Astrocyte (in vitro differentiated cells and primary cell): ENCODE results near the gene ANKRD23. TPM values are rescaled to one million over a fixed set of nuclear protein-coding genes. Genes with fewer than 3 reads are reported as not detected.
A peak's percentile ranks its signal among the peaks of the same experiment; 100 is the strongest.

Experiments used
- DNase-seq: peaks from one replicate; pipeline ENCODE4 v3.0.0-alpha.2; 2010; ENCODE audit warnings: low read depth
- FAIRE-seq: peaks from 2 replicates; lab custom pipeline; 2011; peaks lifted over from hg19 to GRCh38; lab: Jason Lieb, UNC
- H2AFZ ChIP-seq: 2 replicates; pipeline ENCODE4 v1.6.0; 2012; ENCODE audit warnings: low read depth, low read length, inconsistent platforms
- H3K27ac ChIP-seq: 2 replicates; pipeline ENCODE4 v1.5.1; 2011; ENCODE audit warnings: low read depth, low read length, inconsistent platforms
- H3K27me3 ChIP-seq: 2 replicates; pipeline ENCODE4 v1.6.0; 2011; ENCODE audit warnings: low read length, inconsistent platforms; ENCODE audit not compliant: insufficient read depth
- H3K36me3 ChIP-seq: 2 replicates; pipeline ENCODE4 v1.5.1; 2011; ENCODE audit warnings: low read length, inconsistent platforms; ENCODE audit not compliant: insufficient read depth
- H3K4me1 ChIP-seq: 2 replicates; pipeline ENCODE4 v1.5.1; 2011; ENCODE audit warnings: low read length, inconsistent platforms; ENCODE audit not compliant: insufficient read depth
- H3K4me2 ChIP-seq: 2 replicates; pipeline ENCODE4 v1.6.0; 2012; ENCODE audit warnings: low read length, inconsistent platforms
- H3K4me3 ChIP-seq: 2 replicates; pipeline ENCODE4 v1.5.1; 2011; ENCODE audit warnings: low read depth, mild to moderate bottlenecking, low read length, inconsistent platforms; ENCODE audit not compliant: insufficient read depth
- H3K79me2 ChIP-seq: 2 replicates; pipeline ENCODE4 v1.6.0; 2012; ENCODE audit warnings: mild to moderate bottlenecking, low read length, inconsistent platforms; ENCODE audit not compliant: insufficient read depth
- H3K9ac ChIP-seq: 2 replicates; pipeline ENCODE4 v1.6.0; 2012; ENCODE audit warnings: mild to moderate bottlenecking, low read length, inconsistent platforms
- H3K9me3 ChIP-seq: 2 replicates; pipeline ENCODE4 v1.5.1; 2012; ENCODE audit warnings: low read depth, mild to moderate bottlenecking, low read length, inconsistent platforms; ENCODE audit not compliant: insufficient read depth
- H4K20me1 ChIP-seq: 2 replicates; pipeline ENCODE4 v1.6.0; 2012; ENCODE audit warnings: low read length, inconsistent platforms; ENCODE audit not compliant: insufficient read depth
- H3K27ac Mint-ChIP-seq: one replicate; pipeline ENCODE4 v1.8.0; 2021; ENCODE audit warnings: mild to moderate bottlenecking, mixed read lengths; ENCODE audit not compliant: unreplicated experiment
- H3K27me3 Mint-ChIP-seq: one replicate; pipeline ENCODE4 v1.8.0; 2021; ENCODE audit warnings: low read depth, mixed read lengths; ENCODE audit not compliant: unreplicated experiment
- H3K36me3 Mint-ChIP-seq: one replicate; pipeline ENCODE4 v1.8.0; 2021; ENCODE audit warnings: low read depth, mixed read lengths; ENCODE audit not compliant: unreplicated experiment
- H3K4me1 Mint-ChIP-seq: one replicate; pipeline ENCODE4 v1.8.0; 2021; ENCODE audit warnings: low read depth, mixed read lengths; ENCODE audit not compliant: unreplicated experiment
- H3K4me3 Mint-ChIP-seq: one replicate; pipeline ENCODE4 v1.8.0; 2021; ENCODE audit warnings: mild to moderate bottlenecking, moderate library complexity, mixed read lengths; ENCODE audit not compliant: unreplicated experiment
- H3K9me3 Mint-ChIP-seq: one replicate; pipeline ENCODE4 v1.8.0; 2021; ENCODE audit warnings: mild to moderate bottlenecking, mixed read lengths; ENCODE audit not compliant: unreplicated experiment
- EZH2 ChIP-seq: IDR thresholded peaks from 2 replicates; pipeline ENCODE4 v1.6.1; 2012; ENCODE audit warnings: mild to moderate bottlenecking, low read length, inconsistent platforms; ENCODE audit not compliant: insufficient read depth
- total RNA-seq: library from RNA; stranded (reverse); gene quantifications from 2 replicates; pipeline ENCODE4 v1.2.1, GENCODE V29; 2021
- TF ChIP-seq, protein P1 (sequence below): IDR thresholded peaks from 2 replicates; pipeline ENCODE4 v1.5.1; 2011; ENCODE audit warnings: low read depth, mild to moderate bottlenecking, inconsistent platforms, low read length, moderate library complexity; ENCODE audit not compliant: insufficient read depth

ANKRD23 gene
- total RNA-seq, 1 donor from 2014 or later = 2.5 TPM

DNA sequence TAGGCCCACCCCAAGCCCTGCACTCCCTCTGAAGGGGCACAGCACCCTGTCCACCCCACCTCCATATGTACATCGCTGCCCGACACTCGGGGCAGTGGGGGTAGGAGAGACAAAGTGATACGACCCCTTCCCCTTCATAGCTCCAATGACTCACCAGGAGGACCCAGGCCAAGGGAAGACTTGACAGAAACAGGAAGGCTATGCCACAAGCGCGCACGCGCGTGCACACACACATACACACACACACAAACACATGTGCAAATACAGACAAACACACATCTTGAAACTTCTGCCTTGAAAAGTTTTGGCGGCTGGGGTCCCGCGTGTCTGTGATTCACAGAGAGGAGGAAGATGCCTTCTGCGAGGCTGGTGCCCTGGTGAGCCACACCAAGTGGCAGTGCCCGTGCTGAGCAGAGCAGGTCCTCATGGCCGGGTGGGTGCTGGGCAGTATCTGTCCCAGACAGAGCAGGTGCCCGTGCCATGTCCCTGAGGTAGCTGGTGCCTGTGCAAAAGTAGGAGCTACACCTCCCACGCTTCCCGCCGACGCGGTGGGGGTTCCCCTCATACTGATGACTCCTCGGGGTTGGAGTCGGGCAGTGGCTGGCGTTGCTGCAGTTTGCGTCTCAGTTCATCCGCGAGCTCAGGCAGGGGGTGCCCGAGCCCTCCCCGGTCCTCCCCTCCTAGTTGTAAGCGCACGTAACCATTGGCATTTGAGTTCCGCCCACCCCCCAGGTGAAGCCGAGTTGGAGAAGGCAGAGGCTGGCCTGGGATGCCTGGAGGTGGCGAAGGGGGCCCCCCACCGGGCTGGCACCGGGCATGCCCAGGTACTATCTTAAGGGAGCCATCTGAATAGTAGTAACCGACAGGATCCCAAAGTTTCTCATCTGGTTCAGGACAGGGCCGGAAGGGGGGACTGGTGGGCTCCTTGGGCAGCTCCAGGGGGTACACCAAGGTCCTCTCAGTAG lies 16.5 kb upstream of the ANKRD23 start:
- H3K27ac ChIP-seq = no peak overlapping the region
- FAIRE-seq (no peak), DNase-seq (no peak)
- H3K36me3 ChIP-seq = peaks cover 24% of the 10 kb centered on the region
- H4K20me1 ChIP-seq = peaks cover 61% of the 10 kb centered on the region
- H3K27ac Mint-ChIP-seq = no peak overlapping the region
- no peaks in the 10 kb centered on the region for H3K27me3 Mint-ChIP-seq
- H3K4me1 ChIP-seq = peaks cover 19% of the 10 kb centered on the region
- no peak overlapping the region for H2AFZ ChIP-seq
- H3K79me2 ChIP-seq = peaks cover 32% of the 10 kb centered on the region
- no peak for TF ChIP-seq EZH2
- TF ChIP-seq, protein P1, sequence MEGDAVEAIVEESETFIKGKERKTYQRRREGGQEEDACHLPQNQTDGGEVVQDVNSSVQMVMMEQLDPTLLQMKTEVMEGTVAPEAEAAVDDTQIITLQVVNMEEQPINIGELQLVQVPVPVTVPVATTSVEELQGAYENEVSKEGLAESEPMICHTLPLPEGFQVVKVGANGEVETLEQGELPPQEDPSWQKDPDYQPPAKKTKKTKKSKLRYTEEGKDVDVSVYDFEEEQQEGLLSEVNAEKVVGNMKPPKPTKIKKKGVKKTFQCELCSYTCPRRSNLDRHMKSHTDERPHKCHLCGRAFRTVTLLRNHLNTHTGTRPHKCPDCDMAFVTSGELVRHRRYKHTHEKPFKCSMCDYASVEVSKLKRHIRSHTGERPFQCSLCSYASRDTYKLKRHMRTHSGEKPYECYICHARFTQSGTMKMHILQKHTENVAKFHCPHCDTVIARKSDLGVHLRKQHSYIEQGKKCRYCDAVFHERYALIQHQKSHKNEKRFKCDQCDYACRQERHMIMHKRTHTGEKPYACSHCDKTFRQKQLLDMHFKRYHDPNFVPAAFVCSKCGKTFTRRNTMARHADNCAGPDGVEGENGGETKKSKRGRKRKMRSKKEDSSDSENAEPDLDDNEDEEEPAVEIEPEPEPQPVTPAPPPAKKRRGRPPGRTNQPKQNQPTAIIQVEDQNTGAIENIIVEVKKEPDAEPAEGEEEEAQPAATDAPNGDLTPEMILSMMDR = no peak
- H3K9me3 ChIP-seq = no peaks in the 10 kb centered on the region
- H3K4me3 Mint-ChIP-seq = no peak overlapping the region
- H3K9me3 Mint-ChIP-seq = no peaks in the 10 kb centered on the region
- peaks cover 8% of the 10 kb centered on the region for H3K36me3 Mint-ChIP-seq
- no peak overlapping the region for H3K4me3 ChIP-seq
- peaks cover 8% of the 10 kb centered on the region for H3K4me1 Mint-ChIP-seq
- no peak overlapping the region for H3K9ac ChIP-seq
- H3K4me2 ChIP-seq = no peak overlapping the region
- H3K27me3 ChIP-seq = no peaks in the 10 kb centered on the region

DNA sequence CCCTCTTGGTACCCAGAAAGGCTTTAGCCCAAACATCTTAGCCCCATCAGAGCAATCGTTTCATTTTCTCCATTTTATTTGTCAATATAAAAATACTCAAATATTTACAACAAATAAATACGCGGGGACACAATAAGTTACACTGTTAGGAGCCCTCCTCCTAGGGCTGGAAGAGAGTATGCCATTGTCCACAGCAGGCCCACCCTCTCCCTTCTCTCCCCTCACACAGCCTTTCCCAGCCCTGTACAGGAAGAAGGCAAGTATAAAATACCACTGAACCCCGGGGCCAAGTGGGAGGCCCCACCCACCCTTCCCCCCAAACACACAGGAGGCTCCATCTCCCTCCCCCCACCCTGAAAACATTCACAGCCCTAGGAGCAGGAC lies 15.9 kb upstream of the ANKRD23 start:
- H3K36me3 ChIP-seq = peaks cover 19% of the 10 kb centered on the region
- H3K27me3 ChIP-seq = no peaks in the 10 kb centered on the region
- Mint-ChIP-seq H3K4me1 (peaks cover 8% of the 10 kb centered on the region), H3K4me3 (peak overlapping the region; percentile 68), H3K27me3 (no peaks in the 10 kb centered on the region), H3K27ac (no peak overlapping the region), H3K36me3 (peaks cover 8% of the 10 kb centered on the region), H3K9me3 (no peaks in the 10 kb centered on the region)
- peaks cover 19% of the 10 kb centered on the region for H3K4me1 ChIP-seq
- FAIRE-seq = no peak
- no peak overlapping the region for H3K4me2 ChIP-seq
- no peak overlapping the region for H3K9ac ChIP-seq
- H3K27ac ChIP-seq = no peak overlapping the region
- peaks cover 59% of the 10 kb centered on the region for H4K20me1 ChIP-seq
- no peaks in the 10 kb centered on the region for H3K9me3 ChIP-seq
- H3K4me3 ChIP-seq = no peak overlapping the region
- peaks cover 30% of the 10 kb centered on the region for H3K79me2 ChIP-seq
- TF ChIP-seq EZH2 = no peak
- TF ChIP-seq, protein P1 = no peak
- no peak for DNase-seq
- H2AFZ ChIP-seq = no peak overlapping the region
